Natural killer cell (primary cell): ENCODE results near the gene HYCC1. TPM values are rescaled to one million over a fixed set of nuclear protein-coding genes. Genes with fewer than 3 reads are reported as not detected.
"Not testable (repeated sequence)": the region's sequence is repeated elsewhere in the genome, so short reads cannot be mapped to it uniquely, and the experiment has no call there.

Experiments used
- ATAC-seq, 3 donors: fragments of 150-1000 bp in 2 of 3; fragments of 200-7000 bp in 1 of 3; cut with Tn5 transposase; 1 replicate in 1 of 3; 2 replicates in 2 of 3; pipeline ENCODE4 v1.10.0; 2021; ENCODE audit warnings: mild to moderate bottlenecking in 2 of 3, moderate library complexity in 2 of 3
- DNase-seq, 2 donors: peaks; one replicate each; pipeline versions ENCODE4 v3.0.0 to v3.0.0-alpha.2; 2013 to 2021; ENCODE audit warnings: mixed read lengths in 1 of 2
- H3K27ac ChIP-seq: one replicate; pipeline ENCODE4 v1.5.1; 2013; ENCODE audit warnings: mild to moderate bottlenecking, low read length
- H3K27me3 ChIP-seq: one replicate; pipeline ENCODE4 v1.6.1; 2013; ENCODE audit warnings: low read length; ENCODE audit not compliant: control insufficient read depth, insufficient read depth
- H3K36me3 ChIP-seq: one replicate; pipeline ENCODE4 v1.6.1; 2013; ENCODE audit warnings: low read length; ENCODE audit not compliant: control insufficient read depth, insufficient read depth
- H3K4me1 ChIP-seq: one replicate; pipeline ENCODE4 v1.6.1; 2013; ENCODE audit warnings: low read length; ENCODE audit not compliant: control insufficient read depth, insufficient read depth
- H3K4me3 ChIP-seq: one replicate; pipeline ENCODE4 v1.5.1; 2013; ENCODE audit warnings: low read length
- H3K9me3 ChIP-seq: one replicate; pipeline ENCODE4 v1.6.1; 2013; ENCODE audit warnings: low read length; ENCODE audit not compliant: control insufficient read depth, insufficient read depth
- H3K27ac Mint-ChIP-seq, 2 donors: one replicate each; pipeline ENCODE4 v1.8.0; 2022; ENCODE audit warnings: mild to moderate bottlenecking in 2 of 2, mixed read lengths in 2 of 2, moderate library complexity in 1 of 2
- H3K27me3 Mint-ChIP-seq, 2 donors: one replicate each; pipeline ENCODE4 v1.8.0; 2022; ENCODE audit warnings: low read depth in 2 of 2, mixed read lengths in 2 of 2
- H3K36me3 Mint-ChIP-seq: one replicate; pipeline ENCODE4 v1.8.0; 2022; ENCODE audit warnings: mixed read lengths
- H3K4me1 Mint-ChIP-seq, 2 donors: one replicate each; pipeline ENCODE4 v1.8.0; 2022; ENCODE audit warnings: mixed read lengths in 2 of 2
- H3K4me3 Mint-ChIP-seq: one replicate; pipeline ENCODE4 v1.8.0; 2022; ENCODE audit warnings: mild to moderate bottlenecking, moderate library complexity, mixed read lengths
- H3K9me3 Mint-ChIP-seq, 2 donors: one replicate each; pipeline ENCODE4 v1.8.0; 2022; ENCODE audit warnings: mixed read lengths in 2 of 2
- WGBS: methylation state at CpG from one replicate; pipeline ENCODE4 v1.1.7; 2013; ENCODE audit warnings: missing lambda C conversion rate; ENCODE audit not compliant: insufficient coverage; 5-methylcytosine and 5-hydroxymethylcytosine counted together
- intact Hi-C: fragments of 100-400 bp; cut with micrococcal nuclease; formaldehyde crosslinking; loops from one replicate; pipeline ENCODE4 v1.14.2; 2022
- total RNA-seq, 4 donors: library from RNA; stranded (reverse); fragments of 120-200 nt in 1 of 4; gene quantifications; one replicate each; pipeline versions ENCODE4 v1.2.3 to v1.2.4, GENCODE V29; 2013 to 2022
- TF ChIP-seq, protein P1 (sequence below): fragments of 200-600 bp; IDR thresholded peaks from one replicate; pipeline ENCODE4 v1.8.0; 2022; ENCODE audit warnings: antibody characterized with exemption

HYCC1 gene
- total RNA-seq, 3 donors from 2014 or later (not counting 1 experiment from before 2014, with no cell fraction given) = 30.1 to 44.8 (median 34.1) TPM

DNA sequence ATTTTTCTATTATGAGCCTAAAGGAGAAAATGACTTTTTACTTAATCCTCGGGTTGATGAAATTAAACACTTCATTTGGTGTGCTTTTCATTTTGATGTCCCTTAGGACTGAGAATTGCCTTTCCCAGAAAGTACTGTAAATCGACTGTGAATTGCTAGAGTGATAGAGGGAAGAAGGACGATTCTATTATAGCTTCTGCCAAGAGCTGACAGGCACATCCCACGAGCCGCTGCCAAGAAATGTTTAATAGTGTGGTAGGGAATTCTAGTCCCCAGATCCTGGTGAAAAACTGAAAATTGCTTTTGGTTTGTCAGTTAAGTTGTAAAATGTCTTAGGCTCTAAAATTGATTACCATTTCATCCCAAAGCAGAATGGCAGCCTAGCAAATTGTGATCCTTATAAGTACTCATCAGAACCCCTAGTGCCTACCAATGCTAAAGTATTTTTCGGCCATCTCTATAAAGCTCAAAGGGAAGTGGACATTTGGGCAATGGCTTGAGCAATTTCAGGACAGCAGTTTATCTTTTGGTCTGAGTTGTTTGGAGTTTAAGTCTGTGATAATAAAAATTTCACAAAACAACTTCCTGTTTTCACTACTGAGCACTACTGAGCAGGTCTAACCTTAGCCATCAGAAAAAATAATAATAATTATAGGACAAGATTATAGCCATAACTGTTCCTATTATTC lies 44.6 kb upstream of the HYCC1 start:
- WGBS = 91% methylated on average over 6 of the region's 6 CpGs
- no peaks in the 10 kb centered on the region for H3K9me3 Mint-ChIP-seq
- Histone ChIP-seq H3K9me3 (no peaks in the 10 kb centered on the region), H3K4me3 (no peak overlapping the region), H3K4me1 (no peaks in the 10 kb centered on the region), H3K27ac (no peak overlapping the region), H3K27me3 (no peaks in the 10 kb centered on the region), H3K36me3 (no peaks in the 10 kb centered on the region)
- H3K36me3 Mint-ChIP-seq = no peaks in the 10 kb centered on the region
- H3K27me3 Mint-ChIP-seq = peaks cover 7 to 12% of the 10 kb centered on the region in 2 donors
- no peaks in the 10 kb centered on the region for H3K4me1 Mint-ChIP-seq
- no peak overlapping the region for H3K4me3 Mint-ChIP-seq
- H3K27ac Mint-ChIP-seq = no peak overlapping the region
- DNase-seq (no peak), ATAC-seq (peak in 1 of 3 donors; percentile 56)
- intact Hi-C loops = loop anchor here (5.0 kb wide), 1 partner anchor 946 kb away; no protein-coding TSS in a partner anchor
- TF ChIP-seq, protein P1, sequence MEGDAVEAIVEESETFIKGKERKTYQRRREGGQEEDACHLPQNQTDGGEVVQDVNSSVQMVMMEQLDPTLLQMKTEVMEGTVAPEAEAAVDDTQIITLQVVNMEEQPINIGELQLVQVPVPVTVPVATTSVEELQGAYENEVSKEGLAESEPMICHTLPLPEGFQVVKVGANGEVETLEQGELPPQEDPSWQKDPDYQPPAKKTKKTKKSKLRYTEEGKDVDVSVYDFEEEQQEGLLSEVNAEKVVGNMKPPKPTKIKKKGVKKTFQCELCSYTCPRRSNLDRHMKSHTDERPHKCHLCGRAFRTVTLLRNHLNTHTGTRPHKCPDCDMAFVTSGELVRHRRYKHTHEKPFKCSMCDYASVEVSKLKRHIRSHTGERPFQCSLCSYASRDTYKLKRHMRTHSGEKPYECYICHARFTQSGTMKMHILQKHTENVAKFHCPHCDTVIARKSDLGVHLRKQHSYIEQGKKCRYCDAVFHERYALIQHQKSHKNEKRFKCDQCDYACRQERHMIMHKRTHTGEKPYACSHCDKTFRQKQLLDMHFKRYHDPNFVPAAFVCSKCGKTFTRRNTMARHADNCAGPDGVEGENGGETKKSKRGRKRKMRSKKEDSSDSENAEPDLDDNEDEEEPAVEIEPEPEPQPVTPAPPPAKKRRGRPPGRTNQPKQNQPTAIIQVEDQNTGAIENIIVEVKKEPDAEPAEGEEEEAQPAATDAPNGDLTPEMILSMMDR = no peak

DNA sequence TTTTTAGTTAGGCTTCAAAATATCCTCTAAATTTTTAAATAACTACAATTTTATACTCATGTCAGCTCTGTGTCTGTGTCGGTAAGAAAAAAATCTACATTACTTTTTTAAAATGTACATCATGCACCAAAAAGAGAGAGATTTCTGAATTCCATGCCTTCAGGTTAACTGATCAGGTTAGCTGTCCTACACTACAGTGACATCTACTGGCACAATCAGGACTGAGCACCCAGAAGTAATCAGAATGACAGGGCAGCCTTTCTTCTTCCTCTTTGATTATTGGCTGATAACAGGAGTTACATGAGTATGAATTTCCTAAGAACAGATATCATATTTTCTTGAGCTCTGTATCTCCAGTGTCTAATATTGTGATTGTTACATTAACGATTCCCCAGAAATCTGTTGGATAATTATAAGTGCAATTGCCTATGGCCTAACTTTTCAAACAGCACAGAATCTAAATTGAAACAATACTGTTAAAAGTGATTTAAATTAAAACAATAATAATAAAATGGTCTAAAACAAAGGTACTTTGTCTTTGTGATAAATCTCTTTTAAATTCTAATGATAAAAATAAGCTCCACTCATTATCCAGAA lies 41.8 kb upstream of the HYCC1 start:
- Mint-ChIP-seq H3K27ac (no peak overlapping the region), H3K4me3 (no peak overlapping the region), H3K36me3 (no peaks in the 10 kb centered on the region), H3K27me3 (peaks cover 6 to 8% of the 10 kb centered on the region in 2 donors), H3K4me1 (no peaks in the 10 kb centered on the region), H3K9me3 (no peaks in the 10 kb centered on the region)
- H3K4me3 ChIP-seq = no peak overlapping the region
- H3K9me3 ChIP-seq = no peaks in the 10 kb centered on the region
- no peaks in the 10 kb centered on the region for H3K27me3 ChIP-seq
- no peaks in the 10 kb centered on the region for H3K4me1 ChIP-seq
- 0% methylated on average over 1 of the region's 2 CpGs for WGBS
- ATAC-seq (peak; percentile 89 to 95 (median 94)), DNase-seq (peak in 1 of 2 donors; percentile 83)
- no peak overlapping the region for H3K27ac ChIP-seq
- TF ChIP-seq, protein P1 = peak; percentile 95
- H3K36me3 ChIP-seq = no peaks in the 10 kb centered on the region
- intact Hi-C loops = loop anchor here (1.0 to 5.0 kb wide), 5 partner anchors 201 to 943 kb away; no protein-coding TSS in a partner anchor

DNA sequence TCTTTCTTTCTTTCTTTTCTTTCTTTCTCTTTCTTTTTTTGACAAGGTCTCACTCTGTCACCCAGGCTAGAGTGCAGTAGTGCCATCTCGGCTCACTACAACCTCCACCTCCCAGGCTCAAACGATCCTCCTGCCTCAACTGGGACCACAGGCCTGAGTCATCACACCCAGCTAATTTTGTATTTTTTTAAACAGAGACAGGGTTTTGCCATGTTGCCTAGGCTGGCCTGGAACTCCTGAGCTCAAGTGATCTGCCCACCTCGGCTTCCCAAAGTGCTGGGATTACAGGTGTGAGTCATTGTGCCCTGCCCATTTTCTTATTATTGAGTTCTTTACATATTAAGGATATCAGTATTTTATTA lies 37.2 kb upstream of the HYCC1 start:
- intact Hi-C loops, H3K4me3 ChIP-seq, H3K4me1 Mint-ChIP-seq, H3K9me3 Mint-ChIP-seq, H3K27ac Mint-ChIP-seq, H3K27me3 Mint-ChIP-seq, H3K36me3 Mint-ChIP-seq, DNase-seq, H3K36me3 ChIP-seq, H3K27me3 ChIP-seq, ATAC-seq, H3K4me1 ChIP-seq, H3K4me3 Mint-ChIP-seq, H3K27ac ChIP-seq, H3K9me3 ChIP-seq: not testable (repeated sequence)
- 69% methylated on average over 2 of the region's 3 CpGs for WGBS

DNA sequence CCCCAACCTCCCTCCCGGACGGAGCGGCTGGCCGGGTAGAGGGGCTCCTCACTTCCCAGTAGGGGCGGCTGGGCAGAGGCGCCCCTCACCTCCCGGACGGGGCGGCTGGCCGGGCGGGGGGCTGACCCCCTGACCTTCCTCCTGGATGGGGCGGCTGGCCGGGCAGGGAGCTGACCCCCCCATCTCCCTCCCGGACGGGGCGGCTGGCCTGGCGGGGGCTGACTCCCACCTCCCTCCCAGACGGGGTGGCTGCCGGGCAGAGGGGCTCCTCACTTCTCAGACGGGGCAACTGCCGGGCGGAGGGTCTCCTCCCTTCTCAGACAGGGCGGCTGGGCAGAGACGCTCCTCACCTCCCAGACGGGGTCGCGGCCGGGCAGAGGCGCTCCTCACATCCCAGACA lies 32.4 kb upstream of the HYCC1 start:
- H3K9me3 Mint-ChIP-seq, DNase-seq, intact Hi-C loops, H3K36me3 ChIP-seq, H3K4me3 ChIP-seq, H3K4me1 Mint-ChIP-seq, H3K27me3 Mint-ChIP-seq, H3K27ac Mint-ChIP-seq, H3K4me3 Mint-ChIP-seq, H3K27me3 ChIP-seq, H3K9me3 ChIP-seq, ATAC-seq, H3K27ac ChIP-seq, H3K4me1 ChIP-seq, H3K36me3 Mint-ChIP-seq: not testable (repeated sequence)
- 94% methylated on average over 25 of the region's 29 CpGs for WGBS

DNA sequence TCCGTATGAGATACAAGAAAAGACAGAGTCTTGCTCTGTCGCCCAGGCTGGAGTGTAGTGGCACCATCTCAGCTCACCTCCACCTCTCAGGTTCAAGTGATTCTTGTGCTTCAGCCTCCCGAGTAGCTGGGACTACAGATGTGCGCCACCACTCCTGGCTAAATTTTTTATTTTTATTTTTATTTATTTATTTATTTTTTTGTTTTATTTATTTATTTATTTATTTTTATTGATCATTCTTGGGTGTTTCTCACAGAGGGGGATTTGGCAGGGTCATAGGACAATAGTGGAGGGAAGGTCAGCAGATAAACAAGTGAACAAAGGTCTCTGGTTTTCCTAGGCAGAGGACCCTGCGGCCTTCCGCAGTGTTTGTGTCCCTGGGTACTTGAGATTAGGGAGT lies 31.2 kb upstream of the HYCC1 start:
- H3K36me3 Mint-ChIP-seq, H3K27ac Mint-ChIP-seq, H3K4me1 ChIP-seq, ATAC-seq, H3K4me1 Mint-ChIP-seq, H3K4me3 ChIP-seq, H3K36me3 ChIP-seq, H3K9me3 ChIP-seq, H3K9me3 Mint-ChIP-seq, H3K27ac ChIP-seq, DNase-seq, H3K4me3 Mint-ChIP-seq, H3K27me3 ChIP-seq, intact Hi-C loops, H3K27me3 Mint-ChIP-seq: not testable (repeated sequence)
- 96% methylated on average over 2 of the region's 6 CpGs for WGBS
